PC-3 (cell line): Measurements from ENCODE around the gene NIPBL. TPM values are rescaled to one million over a fixed set of nuclear protein-coding genes. Genes with fewer than 3 reads are reported as not detected.
A peak's percentile ranks its signal among the peaks of the same experiment; 100 is the strongest.

Experiments
- ATAC-seq: fragments of 200-7000 bp; cut with Tn5 transposase; 2 replicates; pipeline ENCODE4 v1.9.1; 2020; ENCODE audit warnings: mild to moderate bottlenecking, moderate library complexity
- BruUV-seq: library from RNA; stranded (reverse); fragments of 400-500 nt; replicated peaks from 2 replicates; lab custom pipeline; 2021; lab: Mats Ljungman, UMichigan
- CTCF ChIA-PET: fragments of 300-600 bp; sonication (Branson Sonifier 250); formaldehyde crosslinking; loops from one replicate; lab custom pipeline; 2022; ENCODE audit warnings: antibody characterized with exemption; lab: Charles Lee
- POLR2A ChIA-PET: fragments of 300-600 bp; sonication (Branson Sonifier 250); formaldehyde crosslinking; loops from one replicate; lab custom pipeline; 2022; ENCODE audit warnings: antibody characterized with exemption; ENCODE audit not compliant: unreplicated experiment; lab: Charles Lee
- DNase-seq: peaks from one replicate; pipeline ENCODE4 v3.0.0-alpha.2; 2015
- H2AFZ ChIP-seq: fragments of 300-600 bp; sonication (generic); 2 replicates; pipeline ENCODE4 v1.6.0; 2016; ENCODE audit warnings: antibody characterized with exemption, low read length
- H3F3A ChIP-seq: fragments of 300-600 bp; sonication (generic); one replicate; pipeline ENCODE4 v1.6.0; 2017; ENCODE audit warnings: antibody characterized with exemption, low read length, control low read depth, mild to moderate bottlenecking; ENCODE audit not compliant: unreplicated experiment
- H3K27ac ChIP-seq: fragments of 300-600 bp; sonication (generic); 2 replicates; pipeline ENCODE4 v1.5.1; 2016; ENCODE audit warnings: mild to moderate bottlenecking, low read length
- H3K27me3 ChIP-seq: fragments of 300-600 bp; sonication (generic); 2 replicates; pipeline ENCODE4 v1.6.1; 2016; ENCODE audit warnings: low read length, mixed read lengths
- H3K36me3 ChIP-seq: fragments of 300-600 bp; sonication (generic); 2 replicates; pipeline ENCODE4 v1.6.1; 2016; ENCODE audit warnings: low read depth, mixed run types, low read length, mixed read lengths
- H3K4me1 ChIP-seq: fragments of 300-600 bp; sonication (generic); 2 replicates; pipeline ENCODE4 v1.5.1; 2016; ENCODE audit warnings: low read length; ENCODE audit not compliant: insufficient read depth
- H3K4me2 ChIP-seq: fragments of 300-600 bp; sonication (generic); 2 replicates; pipeline ENCODE4 v1.6.0; 2016; ENCODE audit warnings: low read length
- H3K4me3 ChIP-seq: fragments of 300-600 bp; sonication (generic); 2 replicates; pipeline ENCODE4 v1.5.1; 2016; ENCODE audit warnings: mild to moderate bottlenecking, low read length, mixed read lengths
- H3K79me2 ChIP-seq: fragments of 300-600 bp; sonication (generic); 2 replicates; pipeline ENCODE4 v1.6.1; 2017; ENCODE audit warnings: low read length, mixed read lengths
- H3K9ac ChIP-seq: fragments of 300-600 bp; sonication (generic); 2 replicates; pipeline ENCODE4 v1.6.0; 2016; ENCODE audit warnings: mild to moderate bottlenecking, low read length
- H3K9me2 ChIP-seq: fragments of 300-600 bp; sonication (generic); replicated peaks from 2 replicates; pipeline ENCODE4 v1.6.1; 2016; ENCODE audit warnings: mixed run types, low read length, mixed read lengths
- H3K9me3 ChIP-seq: fragments of 300-600 bp; sonication (generic); 2 replicates; pipeline ENCODE4 v1.6.1; 2016; ENCODE audit warnings: low read length, mixed read lengths
- H4K20me1 ChIP-seq: fragments of 300-600 bp; sonication (generic); 2 replicates; pipeline ENCODE4 v1.6.1; 2016; ENCODE audit warnings: low read length, mixed read lengths
- EZH2 ChIP-seq: fragments of 300-600 bp; sonication (generic); IDR thresholded peaks from one replicate; pipeline ENCODE4 v1.6.1; 2017; ENCODE audit warnings: antibody characterized with exemption, mild to moderate bottlenecking, low read length; ENCODE audit not compliant: unreplicated experiment
- EZH2phosphoT487 ChIP-seq: fragments of 300-600 bp; sonication (generic); IDR thresholded peaks from 2 replicates; pipeline ENCODE4 v1.6.1; 2018; ENCODE audit warnings: mild to moderate bottlenecking, antibody characterized with exemption, low read length, borderline replicate concordance
- intact Hi-C: fragments of 100-400 bp; cut with micrococcal nuclease; formaldehyde crosslinking; loops from 2 replicates; pipeline ENCODE4 v1.9.0; 2023
- total RNA-seq: library from RNA; depleted of rRNA; stranded (reverse); fragments of >200 nt; gene quantifications from 2 replicates; pipeline ENCODE4 v1.2.3, GENCODE V29; 2014
- TF ChIP-seq, protein P1 (sequence below): fragments of 300-600 bp; sonication (generic); conservative IDR thresholded peaks from 2 replicates; pipeline ENCODE4 v1.5.1; 2017; ENCODE audit warnings: antibody characterized with exemption, low read depth, mild to moderate bottlenecking, low read length

The NIPBL gene
- total RNA-seq, 1 experiment from 2014 or later = 16.8 TPM

GRCh38 chr5:36880761-36881160, 4.2 kb downstream of the NIPBL start:
- Histone ChIP-seq H3K4me1 (peaks cover 28% of the 10 kb centered on the region), H3K9ac (no peak overlapping the region; the same call in 1 of the 2 replicates), H2AFZ (no peak overlapping the region), H3K27me3 (no peaks in the 10 kb centered on the region), H3K36me3 (no peaks in the 10 kb centered on the region), H3K27ac (no peak overlapping the region), H3K4me2 (peak overlapping the region; percentile 91), H3K4me3 (0 out of 2 replicates have a peak overlapping the region, but pooled peaks have one; percentile 87), H3F3A (no peaks in the 10 kb centered on the region), H3K9me2 (no peaks in the 10 kb centered on the region), H3K79me2 (peaks cover 97% of the 10 kb centered on the region), H4K20me1 (peaks cover 42% of the 10 kb centered on the region), H3K9me3 (no peaks in the 10 kb centered on the region)
- CTCF ChIA-PET = interaction anchor here (0.6 kb wide), 1 partner anchor 190 kb away, joined by 3 read pairs; no protein-coding TSS in a partner anchor
- POLR2A ChIA-PET = interaction anchor here (0.6 kb wide), 1 partner anchor 86 kb away, joined by 4 read pairs; no protein-coding TSS in a partner anchor
- DNase-seq (no peak), ATAC-seq (no peak)
- TF ChIP-seq EZH2phosphoT487 (no peak), EZH2 (no peak)
- TF ChIP-seq, protein P1, sequence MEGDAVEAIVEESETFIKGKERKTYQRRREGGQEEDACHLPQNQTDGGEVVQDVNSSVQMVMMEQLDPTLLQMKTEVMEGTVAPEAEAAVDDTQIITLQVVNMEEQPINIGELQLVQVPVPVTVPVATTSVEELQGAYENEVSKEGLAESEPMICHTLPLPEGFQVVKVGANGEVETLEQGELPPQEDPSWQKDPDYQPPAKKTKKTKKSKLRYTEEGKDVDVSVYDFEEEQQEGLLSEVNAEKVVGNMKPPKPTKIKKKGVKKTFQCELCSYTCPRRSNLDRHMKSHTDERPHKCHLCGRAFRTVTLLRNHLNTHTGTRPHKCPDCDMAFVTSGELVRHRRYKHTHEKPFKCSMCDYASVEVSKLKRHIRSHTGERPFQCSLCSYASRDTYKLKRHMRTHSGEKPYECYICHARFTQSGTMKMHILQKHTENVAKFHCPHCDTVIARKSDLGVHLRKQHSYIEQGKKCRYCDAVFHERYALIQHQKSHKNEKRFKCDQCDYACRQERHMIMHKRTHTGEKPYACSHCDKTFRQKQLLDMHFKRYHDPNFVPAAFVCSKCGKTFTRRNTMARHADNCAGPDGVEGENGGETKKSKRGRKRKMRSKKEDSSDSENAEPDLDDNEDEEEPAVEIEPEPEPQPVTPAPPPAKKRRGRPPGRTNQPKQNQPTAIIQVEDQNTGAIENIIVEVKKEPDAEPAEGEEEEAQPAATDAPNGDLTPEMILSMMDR = no peak
- no TSS peak for BruUV-seq
- intact Hi-C loops = no loop called here

DNA sequence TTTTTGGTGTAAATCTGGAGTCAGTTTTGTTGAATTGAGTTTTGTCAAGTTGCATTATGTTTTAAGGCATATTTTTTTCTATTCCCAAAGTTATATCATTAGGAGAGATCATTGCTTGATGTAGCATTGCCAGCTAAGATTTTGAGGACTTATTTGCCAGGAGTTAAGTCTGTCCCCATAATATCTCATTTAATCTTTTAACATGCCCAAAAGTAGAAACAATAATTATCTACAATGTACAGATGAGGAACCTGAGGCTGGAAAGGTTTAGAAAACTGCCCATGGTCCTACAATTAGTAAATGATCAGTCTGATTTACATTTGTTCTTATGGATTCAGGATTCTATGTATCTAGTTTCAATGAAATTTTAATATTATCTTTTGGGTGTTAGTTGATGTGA, 4.7 kb downstream of the NIPBL start:
- POLR2A ChIA-PET = interaction anchor here (0.6 kb wide), 1 partner anchor 85 kb away, joined by 4 read pairs; no protein-coding TSS in a partner anchor
- CTCF ChIA-PET = interaction anchor here (0.6 kb wide), 1 partner anchor 191 kb away, joined by 3 read pairs; no protein-coding TSS in a partner anchor
- TF ChIP-seq, protein P1 = no peak
- TF ChIP-seq EZH2phosphoT487 (no peak), EZH2 (no peak)
- peaks cover 97% of the 10 kb centered on the region for H3K79me2 ChIP-seq
- H3K36me3 ChIP-seq = no peaks in the 10 kb centered on the region
- no peak overlapping the region for H2AFZ ChIP-seq
- H3K9me2 ChIP-seq = no peaks in the 10 kb centered on the region
- intact Hi-C loops = no loop called here
- H4K20me1 ChIP-seq = peaks cover 42% of the 10 kb centered on the region
- peak overlapping the region; percentile 91; the same call in 1 of the 2 replicates for H3K4me2 ChIP-seq
- H3F3A ChIP-seq = no peaks in the 10 kb centered on the region
- no peak overlapping the region for H3K9ac ChIP-seq
- H3K27me3 ChIP-seq = no peaks in the 10 kb centered on the region
- H3K4me1 ChIP-seq = peaks cover 28% of the 10 kb centered on the region
- no peak overlapping the region for H3K4me3 ChIP-seq
- ATAC-seq (no peak), DNase-seq (no peak)
- H3K9me3 ChIP-seq = no peaks in the 10 kb centered on the region
- no TSS peak for BruUV-seq
- no peak overlapping the region for H3K27ac ChIP-seq

DNA sequence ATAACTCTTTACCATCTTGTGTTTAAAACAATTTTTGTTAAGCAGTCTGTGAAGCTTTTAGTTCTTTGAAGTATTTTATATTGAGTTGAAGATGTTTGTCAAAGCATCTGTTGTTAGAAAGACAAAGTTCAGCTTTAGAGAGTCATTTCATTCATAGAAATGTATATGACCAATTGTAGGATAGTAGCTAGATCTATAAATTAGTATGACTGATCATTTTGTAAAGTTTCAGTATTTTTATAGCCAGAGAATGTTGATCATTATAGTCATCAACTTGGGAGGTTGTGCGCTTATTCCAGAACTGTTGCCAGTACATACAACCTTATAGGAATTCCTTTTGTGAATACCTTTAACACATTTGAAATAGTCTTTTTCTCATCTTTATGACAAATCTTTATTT, 5.2 kb downstream of the NIPBL start:
- Histone ChIP-seq H3K4me2 (peak overlapping the region; percentile 91; the same call in 1 of the 2 replicates), H4K20me1 (peaks cover 42% of the 10 kb centered on the region), H3K79me2 (peaks cover 100% of the 10 kb centered on the region), H3F3A (no peaks in the 10 kb centered on the region), H3K4me1 (peaks cover 30% of the 10 kb centered on the region), H3K27me3 (no peaks in the 10 kb centered on the region), H3K9me3 (no peaks in the 10 kb centered on the region), H2AFZ (no peak overlapping the region), H3K9ac (no peak overlapping the region), H3K4me3 (no peak overlapping the region), H3K27ac (no peak overlapping the region), H3K36me3 (no peaks in the 10 kb centered on the region), H3K9me2 (no peaks in the 10 kb centered on the region)
- no peak for ATAC-seq
- no TSS peak for BruUV-seq
- POLR2A ChIA-PET = no interaction called here
- CTCF ChIA-PET = no interaction called here
- no peak for TF ChIP-seq EZH2phosphoT487
- TF ChIP-seq, protein P1 = no peak
- no peak for TF ChIP-seq EZH2
- intact Hi-C loops = no loop called here
- peak; percentile 29 for DNase-seq
